Measurements from ENCODE around the gene ADGRD1. TPM values are rescaled to one million over a fixed set of nuclear protein-coding genes. Genes with fewer than 3 reads are reported as not detected.

Gene ADGRD1
- total RNA-seq, 1 donor from 2014 or later: 4.0 TPM

DNA sequence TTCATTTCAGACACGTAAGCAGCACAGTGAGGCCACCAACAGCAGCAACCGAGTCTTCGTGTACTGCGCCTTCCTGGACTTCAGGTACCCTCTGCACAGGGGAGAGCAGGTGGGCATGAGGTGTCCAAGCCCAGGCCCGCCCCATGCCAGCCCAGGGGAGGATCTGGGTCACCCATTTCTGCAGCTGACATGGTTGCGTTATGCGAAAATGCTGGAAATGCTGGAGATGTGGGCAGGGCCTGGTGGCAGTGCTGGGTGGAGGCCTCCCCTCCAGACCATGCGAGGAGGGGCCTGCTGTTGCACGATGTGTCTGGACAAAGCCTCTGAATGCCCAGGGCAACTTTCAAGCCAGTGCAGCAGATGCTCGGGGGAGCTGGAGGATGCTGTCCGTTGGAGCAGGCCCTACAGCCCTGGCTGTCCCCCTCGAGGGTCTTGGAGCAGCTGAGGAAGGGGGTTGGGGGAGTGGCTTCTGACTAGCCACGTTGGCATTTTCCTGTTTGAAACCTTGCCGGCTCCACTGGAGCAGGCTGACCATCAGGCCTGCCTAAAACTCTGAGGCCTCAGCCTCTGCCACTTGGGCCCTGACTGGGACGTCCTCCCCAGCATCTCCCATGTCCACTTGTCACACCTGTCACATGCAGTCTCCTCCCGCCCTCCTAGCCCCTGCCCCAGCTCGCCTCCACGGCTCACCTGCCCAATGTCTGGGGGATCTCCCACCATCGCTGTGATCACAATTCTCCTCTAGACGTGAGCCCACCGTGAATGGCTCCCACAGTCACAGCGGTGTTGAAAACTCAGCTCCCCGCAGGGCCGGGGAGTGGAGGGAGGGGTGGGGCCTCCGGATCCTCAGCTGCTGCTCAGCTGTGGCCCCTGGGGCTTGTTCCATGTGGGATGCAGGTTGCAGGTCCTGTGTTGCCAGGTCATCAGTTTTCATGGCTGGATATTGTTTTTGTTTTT lies 123.4 kb downstream of the ADGRD1 start:
- DNase-seq (ENCODE audit: low spot score, unreplicated experiment): no peak
- Mint-ChIP-seq H3K27ac (no peak overlapping the region), H3K4me1 (ENCODE audit: low read depth) (no peaks in the 10 kb centered on the region), H3K27me3 (peaks cover 3% of the 10 kb centered on the region), H3K36me3 (ENCODE audit: insufficient read depth) (no peaks in the 10 kb centered on the region), H3K9me3 (ENCODE audit: low read depth) (no peaks in the 10 kb centered on the region), H3K4me3 (ENCODE audit: low read depth) (no peak overlapping the region)
- no peak for TF ChIP-seq CTCF (IDR thresholded peaks at IDR 0.05; ENCODE audit: unreplicated experiment)

DNA sequence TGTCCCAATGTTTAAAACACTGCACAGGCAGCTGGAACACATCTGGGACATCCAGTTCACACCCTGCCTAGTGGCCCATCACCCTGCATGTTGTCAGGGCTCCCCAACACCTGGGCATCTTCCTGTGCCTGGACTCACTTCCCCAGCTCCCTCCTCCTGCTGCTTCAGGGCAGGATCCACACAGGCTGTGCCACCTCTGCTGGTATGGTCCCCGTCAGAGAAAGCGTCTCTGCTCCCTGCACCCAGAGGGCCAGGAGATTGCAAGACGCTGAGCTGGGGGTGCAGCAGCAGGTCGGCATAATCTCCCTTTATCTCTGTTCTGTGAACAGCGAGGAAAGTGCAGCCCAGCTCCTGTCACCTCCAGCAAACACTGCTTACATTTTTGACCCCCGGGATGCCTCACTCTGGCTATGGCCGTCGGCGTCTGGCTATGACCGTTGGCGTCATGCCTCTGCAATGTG lies 124.3 kb downstream of the ADGRD1 start:
- no peaks in the 10 kb centered on the region for H3K4me1 Mint-ChIP-seq (ENCODE audit: low read depth)
- H3K36me3 Mint-ChIP-seq (ENCODE audit: insufficient read depth): no peaks in the 10 kb centered on the region
- peaks cover 3% of the 10 kb centered on the region for H3K27me3 Mint-ChIP-seq

DNA sequence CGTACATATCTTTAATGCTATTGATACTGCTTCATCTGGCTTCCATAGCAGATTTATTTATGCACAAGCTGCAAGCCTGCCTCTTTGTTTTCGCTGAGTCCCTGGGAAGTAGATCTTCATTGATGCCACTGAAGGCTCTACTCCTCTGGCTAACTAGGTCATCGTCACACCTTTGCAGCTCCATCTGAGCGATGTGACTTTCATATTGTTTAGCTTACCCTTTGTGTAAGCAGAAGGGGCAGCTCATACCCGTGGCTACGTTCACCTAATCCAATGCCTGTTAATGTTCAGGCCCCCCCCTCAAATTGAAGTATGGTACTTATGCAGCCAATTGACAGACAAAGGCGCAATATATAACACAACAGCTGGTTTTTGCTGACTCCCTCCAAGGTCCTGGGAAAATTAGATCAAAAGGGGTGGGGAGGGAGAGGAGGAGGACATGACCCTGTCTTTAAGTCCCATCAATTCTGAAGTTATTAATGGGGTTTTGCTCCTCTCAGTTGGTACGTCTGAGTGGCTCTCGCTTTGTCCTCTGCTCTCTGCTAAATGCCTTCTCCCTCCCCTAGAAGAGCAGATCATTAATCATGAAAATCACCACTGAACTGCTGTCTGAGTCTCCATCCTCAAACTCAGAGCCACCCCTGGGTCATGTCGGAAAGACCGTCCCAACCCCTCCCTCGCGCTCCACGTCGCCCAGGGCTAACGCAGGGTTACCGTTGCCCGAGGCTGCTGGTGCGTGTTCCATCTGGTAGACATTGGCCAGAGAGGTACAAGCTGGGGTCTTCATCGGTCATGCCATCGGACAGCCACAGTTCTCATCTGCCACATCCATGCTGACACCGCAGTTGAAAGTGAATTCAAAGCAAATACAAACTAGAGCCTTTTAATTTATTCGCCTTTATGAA lies 128.8 kb downstream of the ADGRD1 start:
- TF ChIP-seq CTCF (IDR thresholded peaks at IDR 0.05; ENCODE audit: unreplicated experiment): no peak
- Mint-ChIP-seq H3K27me3 (peaks cover 7% of the 10 kb centered on the region), H3K27ac (no peak overlapping the region), H3K36me3 (ENCODE audit: insufficient read depth) (no peaks in the 10 kb centered on the region), H3K9me3 (ENCODE audit: low read depth) (no peaks in the 10 kb centered on the region), H3K4me3 (ENCODE audit: low read depth) (no peak overlapping the region), H3K4me1 (ENCODE audit: low read depth) (no peaks in the 10 kb centered on the region)
- no peak for DNase-seq (ENCODE audit: low spot score, unreplicated experiment)

More for the DNA sequence above, 124.3 kb downstream of the ADGRD1 start:
- no peak for DNase-seq (ENCODE audit: low spot score, unreplicated experiment)
- H3K4me3 Mint-ChIP-seq (ENCODE audit: low read depth): no peak overlapping the region
- no peak for TF ChIP-seq CTCF (IDR thresholded peaks at IDR 0.05; ENCODE audit: unreplicated experiment)
- H3K9me3 Mint-ChIP-seq (ENCODE audit: low read depth): no peaks in the 10 kb centered on the region
- H3K27ac Mint-ChIP-seq: no peak overlapping the region

- peaks cover 5% of the 10 kb centered on the region for H3K27me3 Mint-ChIP-seq
- DNase-seq (ENCODE audit: low spot score, unreplicated experiment): no peak
- H3K4me1 Mint-ChIP-seq (ENCODE audit: low read depth): no peaks in the 10 kb centered on the region
- no peak overlapping the region for H3K27ac Mint-ChIP-seq
- TF ChIP-seq CTCF (IDR thresholded peaks at IDR 0.05; ENCODE audit: unreplicated experiment): no peak
- H3K9me3 Mint-ChIP-seq (ENCODE audit: low read depth): no peaks in the 10 kb centered on the region
- H3K4me3 Mint-ChIP-seq (ENCODE audit: low read depth): no peak overlapping the region
- H3K36me3 Mint-ChIP-seq (ENCODE audit: insufficient read depth): no peaks in the 10 kb centered on the region
Measured at GRCh38 chr12:131084341-131085011, 130.8 kb downstream of the ADGRD1 start.
